ENCODE measurements around the gene DLGAP1. TPM values are rescaled to one million over a fixed set of nuclear protein-coding genes. Genes with fewer than 3 reads are reported as not detected.
A peak's percentile ranks its signal among the peaks of the same experiment; 100 is the strongest.

The DLGAP1 gene
- total RNA-seq, 1 donor from 2014 or later: 0.05 TPM

DNA sequence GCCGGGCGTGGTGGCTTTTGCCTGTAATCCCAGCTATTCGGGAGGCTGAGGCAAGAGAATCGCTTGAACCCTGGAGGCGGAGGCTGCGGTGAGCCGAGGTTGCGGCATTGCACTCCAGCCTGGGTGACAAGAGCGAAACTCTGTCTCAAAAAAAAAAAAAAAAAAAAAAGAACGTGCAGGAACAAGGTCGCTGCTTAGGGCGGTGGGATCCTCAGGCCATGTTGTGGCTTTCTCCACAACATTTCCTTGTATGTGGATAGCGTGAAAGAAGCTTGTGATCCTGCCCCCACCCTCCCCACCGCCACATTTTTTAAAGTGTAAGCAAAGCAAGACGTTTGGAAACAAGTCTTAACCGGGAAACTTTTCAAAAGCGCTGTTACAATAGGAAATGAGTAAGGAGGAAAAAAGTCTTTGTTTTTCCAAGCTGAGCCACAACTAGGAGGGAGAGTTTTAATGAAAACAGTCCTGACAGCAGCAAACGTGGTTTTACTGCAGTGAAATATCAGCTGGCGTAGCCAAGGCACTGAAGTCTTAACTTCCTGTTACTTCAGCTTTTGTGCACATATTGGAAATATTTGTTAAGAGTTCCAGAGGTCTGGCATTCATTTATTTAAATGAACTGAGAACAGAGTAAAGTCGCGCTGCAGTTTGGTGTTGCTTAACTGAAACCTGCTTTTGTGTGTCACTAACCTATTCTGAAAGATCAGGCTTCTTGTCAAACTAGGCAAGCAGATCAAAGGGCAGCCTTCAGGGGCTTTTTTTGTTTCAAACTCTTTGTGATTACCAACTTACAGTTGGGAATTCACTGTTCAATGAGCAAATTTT, 1001.4 kb downstream of the DLGAP1 start:
- intact Hi-C loops (cut with micrococcal nuclease): loop anchor here (5.0 kb wide), 1 partner anchor 176 kb away; no protein-coding TSS in a partner anchor
- H3K4me1 ChIP-seq: peaks cover 77% of the 10 kb centered on the region

DNA sequence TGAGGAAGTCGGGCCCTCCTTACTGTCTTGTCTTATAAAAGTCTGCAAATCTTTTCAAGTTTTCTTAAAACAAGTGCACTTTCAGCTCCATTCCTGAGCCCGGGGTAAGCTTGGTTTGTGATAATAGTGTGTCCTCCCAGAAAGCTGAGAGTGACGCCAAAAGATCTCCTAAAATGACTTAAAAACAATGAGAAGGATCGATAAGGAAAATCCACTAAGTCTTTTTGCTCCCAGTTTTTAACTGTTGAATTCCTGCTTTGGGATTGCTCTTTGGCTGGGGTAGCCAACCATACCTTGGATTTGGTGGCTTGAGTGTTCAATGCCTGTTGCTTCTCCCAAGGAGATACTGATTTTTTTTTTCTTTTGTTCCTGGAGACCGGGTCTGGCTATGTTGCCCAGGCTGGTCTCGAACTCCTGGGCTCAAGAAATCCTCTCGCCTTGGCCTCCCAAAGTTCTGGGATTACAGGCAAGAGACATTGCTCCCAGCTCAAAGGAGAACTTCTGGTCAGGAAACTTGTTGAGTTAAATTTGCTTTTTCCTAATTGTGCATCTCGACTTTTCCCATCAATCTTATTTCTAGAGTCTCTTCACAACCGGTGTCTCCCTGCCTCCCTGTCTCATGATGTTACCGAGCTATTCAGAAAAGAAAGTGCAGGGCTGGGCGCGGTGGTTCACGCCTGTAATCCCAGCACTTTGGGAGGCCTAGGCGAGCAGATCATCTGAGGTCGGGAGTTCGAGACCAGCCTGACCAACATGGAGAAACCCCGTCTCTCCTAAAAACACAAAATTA, 1002.2 kb downstream of the DLGAP1 start:
- no peak for DNase-seq
- H3K27me3 ChIP-seq (ENCODE audit: low read depth): no peaks in the 10 kb centered on the region
- H3K27ac ChIP-seq (replicated peaks): peak overlapping the region; percentile 99
- TF ChIP-seq, protein P1, sequence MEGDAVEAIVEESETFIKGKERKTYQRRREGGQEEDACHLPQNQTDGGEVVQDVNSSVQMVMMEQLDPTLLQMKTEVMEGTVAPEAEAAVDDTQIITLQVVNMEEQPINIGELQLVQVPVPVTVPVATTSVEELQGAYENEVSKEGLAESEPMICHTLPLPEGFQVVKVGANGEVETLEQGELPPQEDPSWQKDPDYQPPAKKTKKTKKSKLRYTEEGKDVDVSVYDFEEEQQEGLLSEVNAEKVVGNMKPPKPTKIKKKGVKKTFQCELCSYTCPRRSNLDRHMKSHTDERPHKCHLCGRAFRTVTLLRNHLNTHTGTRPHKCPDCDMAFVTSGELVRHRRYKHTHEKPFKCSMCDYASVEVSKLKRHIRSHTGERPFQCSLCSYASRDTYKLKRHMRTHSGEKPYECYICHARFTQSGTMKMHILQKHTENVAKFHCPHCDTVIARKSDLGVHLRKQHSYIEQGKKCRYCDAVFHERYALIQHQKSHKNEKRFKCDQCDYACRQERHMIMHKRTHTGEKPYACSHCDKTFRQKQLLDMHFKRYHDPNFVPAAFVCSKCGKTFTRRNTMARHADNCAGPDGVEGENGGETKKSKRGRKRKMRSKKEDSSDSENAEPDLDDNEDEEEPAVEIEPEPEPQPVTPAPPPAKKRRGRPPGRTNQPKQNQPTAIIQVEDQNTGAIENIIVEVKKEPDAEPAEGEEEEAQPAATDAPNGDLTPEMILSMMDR (IDR thresholded peaks at IDR 0.05; ENCODE audit: borderline replicate concordance): no peak
- H3K9me3 ChIP-seq (replicated peaks): no peaks in the 10 kb centered on the region
- intact Hi-C loops (cut with micrococcal nuclease): loop anchor here (5.0 kb wide), 1 partner anchor 176 kb away; no protein-coding TSS in a partner anchor
- peak overlapping the region; percentile 91 for H3K4me3 ChIP-seq
- peaks cover 19% of the 10 kb centered on the region for H3K36me3 ChIP-seq
- H3K4me1 ChIP-seq: peaks cover 77% of the 10 kb centered on the region

More for the DNA sequence above, 1001.4 kb downstream of the DLGAP1 start:
- H3K9me3 ChIP-seq (replicated peaks): no peaks in the 10 kb centered on the region
- TF ChIP-seq, protein P1 (IDR thresholded peaks at IDR 0.05; ENCODE audit: borderline replicate concordance): no peak
- H3K27ac ChIP-seq (replicated peaks): peak overlapping the region; percentile 99
- peaks cover 27% of the 10 kb centered on the region for H3K36me3 ChIP-seq
- peak; percentile 20 for DNase-seq
- H3K4me3 ChIP-seq: peak overlapping the region; percentile 91
- H3K27me3 ChIP-seq (ENCODE audit: low read depth): no peaks in the 10 kb centered on the region

DNA sequence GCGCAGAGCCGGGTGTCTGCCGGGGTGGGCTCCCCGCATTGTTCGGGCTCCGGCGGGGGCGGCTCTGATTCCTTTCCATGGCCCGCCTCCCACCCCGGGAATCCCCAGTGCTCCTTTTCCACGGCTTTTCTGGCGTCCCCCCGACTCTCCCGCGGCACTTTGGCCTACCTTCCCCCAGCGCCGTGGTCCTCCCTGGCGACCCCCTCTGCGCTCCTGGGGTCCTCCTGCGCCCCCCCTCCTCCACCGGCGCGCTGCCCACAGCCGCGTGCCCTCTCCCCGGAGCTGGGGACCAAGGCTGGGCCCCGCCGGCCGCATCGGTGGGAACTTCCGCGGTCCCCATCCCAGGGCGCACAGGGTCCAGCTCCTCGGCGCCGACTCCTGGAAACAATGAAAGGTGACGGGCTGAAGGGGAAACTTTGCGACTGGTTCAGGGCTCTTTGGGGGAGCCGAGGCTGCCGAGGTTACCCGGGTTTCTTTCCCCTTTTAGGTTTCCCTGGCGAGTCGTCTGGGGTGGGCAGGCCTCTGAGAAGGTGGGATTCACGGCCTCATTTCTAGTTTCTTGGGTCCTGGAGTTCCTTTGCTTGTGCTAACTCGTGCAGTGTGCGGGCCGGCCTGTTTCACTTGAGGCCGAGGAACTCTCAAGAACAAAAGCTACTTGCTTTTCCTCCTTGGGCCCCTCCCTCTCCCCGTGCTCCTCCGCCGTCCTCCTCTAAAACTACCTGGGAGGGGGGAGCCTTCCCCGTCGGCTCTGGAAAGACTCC, 1002.9 kb downstream of the DLGAP1 start:
- DNase-seq: peak; percentile 44
- H3K9me3 ChIP-seq (replicated peaks): no peaks in the 10 kb centered on the region
- peaks cover 83% of the 10 kb centered on the region for H3K4me1 ChIP-seq
- H3K27ac ChIP-seq (replicated peaks): peak overlapping the region; percentile 99
- intact Hi-C loops (cut with micrococcal nuclease): loop anchor here (5.0 kb wide), 1 partner anchor 175 kb away; no protein-coding TSS in a partner anchor
- peak overlapping the region; percentile 91 for H3K4me3 ChIP-seq
- TF ChIP-seq, protein P1 (IDR thresholded peaks at IDR 0.05; ENCODE audit: borderline replicate concordance): no peak
- H3K36me3 ChIP-seq: peaks cover 11% of the 10 kb centered on the region
- H3K27me3 ChIP-seq (ENCODE audit: low read depth): no peaks in the 10 kb centered on the region

DNA sequence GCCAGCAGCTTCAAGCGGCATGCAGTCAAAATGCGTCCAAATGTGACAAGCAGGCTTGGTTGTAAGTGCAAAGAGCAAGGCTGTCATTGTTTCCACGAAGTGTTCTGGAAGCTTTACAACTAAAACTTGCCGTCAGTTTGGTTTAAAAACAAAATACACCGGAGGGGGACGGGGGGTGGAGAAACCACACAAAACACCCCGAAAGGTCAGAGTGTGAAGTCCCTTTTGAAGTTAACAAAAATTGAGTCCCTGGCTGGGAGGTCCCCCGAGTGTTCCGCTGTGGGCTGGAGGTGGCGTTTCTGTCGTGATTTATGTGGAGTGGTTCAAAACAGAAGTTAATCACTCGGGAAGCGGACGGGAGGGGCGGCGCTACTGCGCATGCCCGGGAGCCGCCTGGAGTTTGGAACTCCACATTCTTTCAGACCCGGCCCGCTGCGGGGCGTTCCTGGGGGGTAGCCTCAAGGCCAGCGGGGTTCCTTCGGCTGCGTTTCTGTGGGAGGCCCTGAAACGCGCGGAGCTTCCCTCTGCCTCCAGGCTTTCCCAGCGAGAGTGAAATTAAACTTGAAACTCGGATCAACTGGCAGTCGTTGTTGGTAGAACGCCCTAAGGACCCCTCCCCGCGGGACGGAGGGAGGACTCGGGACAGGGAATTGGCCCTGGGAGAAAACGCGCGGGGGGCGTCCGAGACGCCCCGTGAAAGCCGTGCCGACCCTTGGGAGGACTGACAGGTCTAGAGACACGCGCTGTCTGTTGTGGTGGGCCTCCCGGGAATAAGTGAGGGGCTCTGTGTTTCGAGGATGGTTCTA, 1003.7 kb downstream of the DLGAP1 start:
- peak overlapping the region; percentile 99 for H3K27ac ChIP-seq (replicated peaks)
- peak; percentile 95 for DNase-seq
- peak overlapping the region; percentile 91 for H3K4me3 ChIP-seq
- H3K27me3 ChIP-seq (ENCODE audit: low read depth): no peaks in the 10 kb centered on the region
- peaks cover 90% of the 10 kb centered on the region for H3K4me1 ChIP-seq
- no peaks in the 10 kb centered on the region for H3K9me3 ChIP-seq (replicated peaks)
- H3K36me3 ChIP-seq: peaks cover 3% of the 10 kb centered on the region
- TF ChIP-seq, protein P1 (IDR thresholded peaks at IDR 0.05; ENCODE audit: borderline replicate concordance): peak; percentile 5
- intact Hi-C loops (cut with micrococcal nuclease): loop anchor here (5.0 kb wide), 1 partner anchor 174 kb away; no protein-coding TSS in a partner anchor
